Lung (tissue), 12 donors: ENCODE measurements around the gene MAP1LC3B. TPM values are rescaled to one million over a fixed set of nuclear protein-coding genes. Genes with fewer than 3 reads are reported as not detected.

ENCODE experiments used
- ATAC-seq: fragments of 200-7000 bp; cut with Tn5 transposase; one replicate; pipeline ENCODE4 v1.9.1; 2020; ENCODE audit warnings: moderate number of reproducible peaks; ENCODE audit not compliant: insufficient read depth, low FRiP score
- DNase-seq, 3 donors: peaks; one replicate each; pipeline ENCODE4 v3.0.0-alpha.2; 2013 to 2017
- H3K27ac ChIP-seq, 2 donors: one replicate each; pipeline ENCODE4 v1.5.1; 2013; ENCODE audit warnings: mild to moderate bottlenecking in 2 of 2, moderate library complexity in 2 of 2, control low read depth in 1 of 2, inconsistent platforms in 1 of 2, low read depth in 1 of 2, low read length in 1 of 2
- H3K27me3 ChIP-seq, 3 donors: one replicate each; pipeline ENCODE4 v1.5.1; 2013; ENCODE audit warnings: low read length in 2 of 3; ENCODE audit not compliant: control insufficient read depth in 3 of 3, insufficient read depth in 3 of 3
- H3K36me3 ChIP-seq, 4 donors: one replicate each; pipeline ENCODE4 v1.5.1; 2013; ENCODE audit warnings: low read length in 4 of 4, mild to moderate bottlenecking in 1 of 4, moderate library complexity in 1 of 4; ENCODE audit not compliant: control insufficient read depth in 4 of 4, insufficient read depth in 4 of 4
- H3K4me1 ChIP-seq, 5 donors: one replicate each; pipeline ENCODE4 v1.5.1; 2013; ENCODE audit warnings: low read length in 5 of 5, mild to moderate bottlenecking in 2 of 5, moderate library complexity in 1 of 5; ENCODE audit not compliant: control insufficient read depth in 5 of 5, insufficient read depth in 5 of 5
- H3K4me3 ChIP-seq: one replicate; pipeline ENCODE4 v1.5.1; 2013; ENCODE audit warnings: mild to moderate bottlenecking, control low read depth, moderate library complexity
- H3K9ac ChIP-seq, 2 donors: one replicate each; pipeline ENCODE4 v1.5.1; 2013; ENCODE audit warnings: low read length in 2 of 2, control low read depth in 1 of 2; ENCODE audit not compliant: insufficient read depth in 1 of 2
- H3K9me3 ChIP-seq, 4 donors: one replicate each; pipeline ENCODE4 v1.5.1; 2013; ENCODE audit warnings: low read length in 3 of 4, mild to moderate bottlenecking in 1 of 4, moderate library complexity in 1 of 4; ENCODE audit not compliant: control insufficient read depth in 4 of 4, insufficient read depth in 3 of 4
- WGBS, 2 donors: extraction: QIAGEN DNeasy Blood & Tissue Kit; methylation state at CpG; one replicate each; pipeline ENCODE4 v1.1.7; 2013; 5-methylcytosine and 5-hydroxymethylcytosine counted together
- polyA plus RNA-seq, 2 donors: library from polyadenylated mRNA; stranded (reverse); fragments of 200-250 nt; gene quantifications; one replicate each; pipeline ENCODE4 v1.2.1, GENCODE V29; 2013
- total RNA-seq, 2 donors: library from RNA; depleted of rRNA in 1 of 2; stranded (reverse); fragments of >200 nt in 1 of 2; gene quantifications; one replicate each; pipeline ENCODE4 v1.2.1, GENCODE V29; 2014 to 2021
- TF ChIP-seq, protein P1 (sequence below): IDR thresholded peaks from 2 replicates; pipeline ENCODE4 v1.5.1; 2012; ENCODE audit warnings: mild to moderate bottlenecking; ENCODE audit errors: control extremely low read depth, extremely low read depth
- donor health status: control.
- donor health status: control.
- donor health status: Bipolar disorder and iron deficiency.
- donor health status: healthy.
- donor health status: DM: yes; HTN: yes; CAD: no.

Gene MAP1LC3B
- total and polyA plus RNA-seq, 4 donors: 43.3 to 62.2 (median 47.7) TPM

DNA sequence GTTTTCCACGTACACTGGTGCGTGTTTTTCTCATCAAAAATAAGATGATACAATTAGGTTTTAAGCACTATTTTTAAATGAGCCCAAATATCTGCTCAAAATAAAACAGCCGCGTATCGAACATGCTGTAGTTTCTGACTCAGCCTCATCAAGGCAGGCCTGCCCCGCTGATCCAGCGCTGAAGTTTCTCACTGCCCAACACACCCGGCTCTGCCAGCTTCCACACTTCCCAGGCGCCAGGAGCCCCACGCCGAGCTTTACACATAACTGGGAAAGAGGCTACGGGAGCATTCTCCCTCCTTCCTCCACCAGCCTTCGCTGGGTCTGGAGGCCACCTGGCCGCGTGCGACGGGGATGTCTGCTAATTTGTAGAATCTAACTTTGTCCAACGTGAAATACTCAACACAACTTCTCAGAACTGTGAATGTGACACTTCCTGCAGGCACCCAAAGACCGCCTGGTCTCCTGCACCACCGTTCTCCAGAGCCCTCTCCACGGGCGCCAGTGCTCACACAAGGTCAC lies 42.1 kb downstream of the MAP1LC3B start:
- TF ChIP-seq, protein P1, sequence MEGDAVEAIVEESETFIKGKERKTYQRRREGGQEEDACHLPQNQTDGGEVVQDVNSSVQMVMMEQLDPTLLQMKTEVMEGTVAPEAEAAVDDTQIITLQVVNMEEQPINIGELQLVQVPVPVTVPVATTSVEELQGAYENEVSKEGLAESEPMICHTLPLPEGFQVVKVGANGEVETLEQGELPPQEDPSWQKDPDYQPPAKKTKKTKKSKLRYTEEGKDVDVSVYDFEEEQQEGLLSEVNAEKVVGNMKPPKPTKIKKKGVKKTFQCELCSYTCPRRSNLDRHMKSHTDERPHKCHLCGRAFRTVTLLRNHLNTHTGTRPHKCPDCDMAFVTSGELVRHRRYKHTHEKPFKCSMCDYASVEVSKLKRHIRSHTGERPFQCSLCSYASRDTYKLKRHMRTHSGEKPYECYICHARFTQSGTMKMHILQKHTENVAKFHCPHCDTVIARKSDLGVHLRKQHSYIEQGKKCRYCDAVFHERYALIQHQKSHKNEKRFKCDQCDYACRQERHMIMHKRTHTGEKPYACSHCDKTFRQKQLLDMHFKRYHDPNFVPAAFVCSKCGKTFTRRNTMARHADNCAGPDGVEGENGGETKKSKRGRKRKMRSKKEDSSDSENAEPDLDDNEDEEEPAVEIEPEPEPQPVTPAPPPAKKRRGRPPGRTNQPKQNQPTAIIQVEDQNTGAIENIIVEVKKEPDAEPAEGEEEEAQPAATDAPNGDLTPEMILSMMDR: no peak
- Histone ChIP-seq H3K27ac (no peak overlapping the region), H3K9ac (no peak overlapping the region), H3K27me3 (no peaks in the 10 kb centered on the region), H3K4me3 (no peak overlapping the region), H3K4me1 (peaks cover 0 to 23% (median 10%) of the 10 kb centered on the region in 5 donors), H3K36me3 (peaks cover 2 to 13% (median 4%) of the 10 kb centered on the region in 4 donors), H3K9me3 (no peaks in the 10 kb centered on the region)
- DNase-seq (no peak), ATAC-seq (no peak)
- WGBS, 2 donors: 96 to 98% methylated on average over 22 of the region's 22 CpGs

DNA sequence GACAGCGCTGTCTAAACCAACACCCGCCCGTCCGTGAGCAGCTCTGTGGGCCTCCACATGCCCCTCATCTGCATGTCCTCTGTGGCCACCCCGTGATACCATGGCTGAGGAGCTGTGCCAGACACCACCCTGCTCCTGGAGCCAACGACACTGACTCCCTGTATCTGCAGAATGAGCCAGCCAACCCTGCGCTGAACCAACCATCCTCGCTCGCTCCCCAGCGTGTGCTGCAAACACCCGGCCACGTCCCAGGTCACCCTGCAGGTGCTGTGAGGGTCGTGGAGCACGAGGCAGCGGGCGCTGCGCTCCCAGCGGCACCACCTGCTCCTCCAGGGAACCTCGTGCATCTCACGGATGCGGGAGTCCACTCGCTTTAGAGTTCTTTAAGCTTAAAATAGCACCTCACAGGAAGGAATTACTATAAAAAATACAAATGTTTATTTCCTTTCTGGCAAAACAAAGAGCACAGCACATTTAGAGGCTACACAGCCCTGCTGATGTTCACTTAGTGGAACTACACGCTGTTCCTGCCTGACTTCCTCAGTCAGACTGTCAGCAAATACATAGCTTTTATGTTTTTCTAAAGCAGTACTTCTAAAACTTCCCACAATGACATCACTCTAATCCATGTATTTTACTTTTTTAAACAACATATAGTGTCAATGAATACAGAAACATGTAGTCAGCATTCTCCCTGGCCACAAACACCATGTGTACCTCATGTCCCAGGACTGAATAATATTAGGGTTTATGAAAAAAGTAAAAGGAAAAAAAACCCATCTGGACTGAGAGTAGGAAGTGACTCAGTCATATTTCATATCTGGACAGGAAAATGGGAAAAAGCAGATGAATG lies 43.5 kb downstream of the MAP1LC3B start:
- peak overlapping the region; percentile 52 to 58 for H3K27ac ChIP-seq
- H3K9me3 ChIP-seq: no peaks in the 10 kb centered on the region
- no peak overlapping the region for H3K4me3 ChIP-seq
- 28 to 50% methylated on average over 23 of the region's 23 CpGs for WGBS, 2 donors
- peaks cover 2 to 12% (median 3%) of the 10 kb centered on the region in 4 donors for H3K36me3 ChIP-seq
- H3K4me1 ChIP-seq: peaks cover 0 to 23% (median 10%) of the 10 kb centered on the region in 5 donors
- TF ChIP-seq, protein P1: no peak
- peak overlapping the region; percentile 3 to 28 for H3K9ac ChIP-seq
- ATAC-seq: peak; percentile 45
- no peaks in the 10 kb centered on the region for H3K27me3 ChIP-seq
- peak in 2 of 3 donors; percentile 30 to 46 for DNase-seq

DNA sequence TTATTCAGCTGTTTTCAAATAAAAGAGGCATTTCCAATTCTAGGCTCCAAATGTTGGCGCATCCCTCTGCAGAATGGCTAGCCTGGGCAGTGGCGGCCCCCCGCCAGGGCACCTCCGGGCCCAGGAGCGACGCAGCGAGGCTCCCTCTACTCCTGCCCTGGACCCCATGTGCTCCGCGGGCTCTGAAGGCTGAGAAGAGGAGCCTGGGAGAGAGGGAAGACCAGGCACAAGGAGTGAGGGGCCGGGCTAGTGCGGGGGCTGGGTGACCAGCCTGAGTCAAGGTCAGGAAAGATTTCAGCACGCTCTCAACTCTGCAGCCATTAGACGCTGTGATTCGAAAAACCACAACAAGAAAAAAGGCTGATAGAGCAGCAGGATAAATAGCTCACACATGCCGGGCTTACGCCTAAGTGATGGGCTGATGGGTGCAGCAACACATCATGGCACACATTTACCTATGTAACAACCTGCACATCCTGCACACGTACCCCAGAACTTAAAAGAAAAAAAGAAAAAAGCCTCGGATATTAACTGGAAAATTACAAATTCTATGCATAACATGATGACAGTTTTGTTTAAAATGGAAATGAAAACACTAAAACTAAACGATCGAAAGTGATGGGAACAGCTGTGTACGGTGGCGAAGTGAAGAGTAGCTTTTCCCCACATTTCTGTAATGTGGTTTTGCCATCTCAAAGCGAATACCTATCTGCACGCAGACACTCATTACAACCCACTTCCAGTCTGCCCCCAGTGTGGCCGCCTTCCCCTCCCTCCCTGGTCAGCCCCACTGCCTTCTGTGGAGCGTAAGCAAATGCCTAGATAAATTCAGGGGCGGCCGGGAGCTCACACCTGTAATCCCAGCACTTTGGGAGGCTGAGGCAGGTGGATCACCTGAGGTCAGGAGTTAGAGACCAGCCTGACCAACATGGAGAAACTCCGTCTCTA lies 44.4 kb downstream of the MAP1LC3B start:
- TF ChIP-seq, protein P1: no peak
- peak in 1 of 3 donors; percentile 17 for DNase-seq
- H3K4me1 ChIP-seq: peaks cover 0 to 23% (median 10%) of the 10 kb centered on the region in 5 donors
- 64 to 72% methylated on average over 29 of the region's 29 CpGs for WGBS, 2 donors
- no peaks in the 10 kb centered on the region for H3K27me3 ChIP-seq
- no peaks in the 10 kb centered on the region for H3K9me3 ChIP-seq
- peak overlapping the region; percentile 58 to 86 for H3K27ac ChIP-seq
- peaks cover 2 to 11% (median 3%) of the 10 kb centered on the region in 4 donors for H3K36me3 ChIP-seq
- no peak overlapping the region for H3K4me3 ChIP-seq
- no peak for ATAC-seq
- H3K9ac ChIP-seq: peak overlapping the region in 1 of 2 donors; percentile 3
